K562 (cell line): ENCODE data around the gene OR2V2. TPM values are rescaled to one million over a fixed set of nuclear protein-coding genes. Genes with fewer than 3 reads are reported as not detected.

Source experiments
- ATAC-seq: fragments of 200-7000 bp; cut with Tn5 transposase; 3 replicates; pipeline ENCODE4 v1.9.1; 2020; ENCODE audit warnings: moderate library complexity
- BruUV-seq: library from RNA; stranded (reverse); fragments of 400-500 nt; replicated peaks from 2 replicates; lab custom pipeline; 2021; lab: Mats Ljungman, UMichigan
- CTCF ChIA-PET: fragments of 300-600 bp; formaldehyde crosslinking; extraction: SDS; loops from one replicate; lab custom pipeline; 2021; ENCODE audit warnings: low intra/inter-chr PET ratio; lab: Yijun Ruan, JAX
- POLR2A ChIA-PET: fragments of 300-600, 350-650 bp; sonication (Branson Sonifier 250); formaldehyde crosslinking; extraction: SDS; loops from one replicate; lab custom pipeline; 2021; ENCODE audit warnings: antibody characterized with exemption, inconsistent platforms; lab: Yijun Ruan, JAX
- DNase-seq, 4 experiments: peaks; one replicate each; pipeline versions ENCODE4 v3.0.0 to v3.0.0-alpha.2; 2011 to 2018; ENCODE audit warnings: low spot score in 3 of 4, mixed read lengths in 3 of 4; ENCODE audit errors: extremely low read depth in 1 of 4
- FAIRE-seq: peaks from 2 replicates; lab custom pipeline; 2011; peaks lifted over from hg19 to GRCh38; lab: Jason Lieb, UNC
- H2AFZ ChIP-seq: 2 replicates; pipeline ENCODE4 v1.6.0; 2011; ENCODE audit warnings: low read depth, low read length, control low read depth, inconsistent platforms
- H3K27ac ChIP-seq: fragments of 200-600 bp; 3 replicates; pipeline ENCODE4 v1.8.0; 2011; ENCODE audit warnings: low read depth, mild to moderate bottlenecking, control low read depth, inconsistent platforms, low read length, moderate library complexity, mixed read lengths; ENCODE audit errors: extremely low read depth
- H3K27me3 ChIP-seq, 2 experiments: fragments of 300-600 bp in 1 of 2; 2 replicates in 1 of 2; 3 replicates in 1 of 2; pipeline versions ENCODE4 v1.6.0 to v1.8.0; 2011; ENCODE audit warnings: inconsistent platforms in 2 of 2, low read length in 2 of 2, mild to moderate bottlenecking in 1 of 2, mixed read lengths in 1 of 2, moderate library complexity in 1 of 2; ENCODE audit not compliant: control insufficient read depth in 2 of 2, insufficient read depth in 2 of 2
- H3K36me3 ChIP-seq: fragments of 300-600 bp; 3 replicates; pipeline ENCODE4 v1.8.0; 2011; ENCODE audit warnings: mild to moderate bottlenecking, low read length, inconsistent platforms; ENCODE audit not compliant: control insufficient read depth, insufficient read depth
- H3K4me1 ChIP-seq, 2 experiments: fragments of 200-600 bp in 1 of 2; replicated peaks in 1 of 2; 2 replicates in 1 of 2; 3 replicates in 1 of 2; pipeline versions ENCODE4 v1.5.1 to v1.8.0; 2011; ENCODE audit warnings: inconsistent platforms in 2 of 2, low read length in 2 of 2, mild to moderate bottlenecking in 1 of 2, mixed read lengths in 1 of 2, moderate library complexity in 1 of 2; ENCODE audit not compliant: control insufficient read depth in 2 of 2, insufficient read depth in 2 of 2
- H3K4me2 ChIP-seq: 2 replicates; pipeline ENCODE4 v1.6.1; 2011; ENCODE audit warnings: low read length, control low read depth, inconsistent platforms, mixed read lengths; ENCODE audit not compliant: insufficient read depth
- H3K4me3 ChIP-seq: fragments of 200-600 bp; sonication (generic), shearing (Covaris generic); 2 replicates; pipeline ENCODE4 v1.5.1; 2016; ENCODE audit warnings: control low read depth, inconsistent platforms
- H3K79me2 ChIP-seq: fragments of 200-600 bp; 3 replicates; pipeline ENCODE4 v1.8.0; 2011; ENCODE audit warnings: low read length, inconsistent platforms; ENCODE audit not compliant: control insufficient read depth, insufficient read depth
- H3K9ac ChIP-seq, 2 experiments: 2 replicates each; pipeline versions ENCODE4 v1.6.0 to v1.6.1; 2011; ENCODE audit warnings: low read depth in 2 of 2, low read length in 2 of 2, control low read depth in 1 of 2, inconsistent platforms in 1 of 2, mild to moderate bottlenecking in 1 of 2, mixed read lengths in 1 of 2; ENCODE audit not compliant: insufficient read depth in 1 of 2
- H3K9me1 ChIP-seq: one replicate; pipeline ENCODE4 v1.6.0; 2011; ENCODE audit warnings: inconsistent platforms, mild to moderate bottlenecking, low read length, moderate library complexity; ENCODE audit not compliant: control insufficient read depth, insufficient read depth
- H3K9me3 ChIP-seq: replicated peaks from 2 replicates; pipeline ENCODE4 v1.5.1; 2011; ENCODE audit warnings: low read depth, low read length, inconsistent platforms; ENCODE audit not compliant: control insufficient read depth, insufficient read depth
- H4K20me1 ChIP-seq: replicated peaks from 2 replicates; pipeline ENCODE4 v1.6.1; 2011; ENCODE audit warnings: low read length, inconsistent platforms, mixed read lengths; ENCODE audit not compliant: control insufficient read depth, insufficient read depth
- FOSL1 ChIP-seq: fragments of 200-800 bp; sonication (Bioruptor generic); conservative IDR thresholded peaks from 2 replicates; pipeline ENCODE4 v1.6.1; 2016; ENCODE audit warnings: missing genetic modification characterization, missing compliant biosample characterization
- JUND ChIP-seq, 2 experiments: IDR thresholded peaks; 2 replicates in 1 of 2; 3 replicates in 1 of 2; pipeline ENCODE4 v1.6.1; 2011; ENCODE audit warnings: borderline replicate concordance in 2 of 2, low read depth in 2 of 2, low read length in 2 of 2, improper control_type of control experiment in 1 of 2, missing biosample characterization in 1 of 2, missing genetic modification characterization in 1 of 2, missing genetic modification reagents in 1 of 2
- KDM1A ChIP-seq, 2 experiments: fragments of 450-650 bp; IDR thresholded peaks; 2 replicates each; pipeline ENCODE4 v1.6.1; 2016; ENCODE audit warnings: mild to moderate bottlenecking in 2 of 2
- KLF1 ChIP-seq: fragments of 450-650 bp; IDR thresholded peaks from 2 replicates; pipeline ENCODE4 v1.6.1; 2016; ENCODE audit warnings: missing genetic modification characterization, missing compliant biosample characterization
- PHF21A ChIP-seq: fragments of 450-650 bp; IDR thresholded peaks from 2 replicates; pipeline ENCODE4 v1.6.1; 2017; ENCODE audit warnings: low read depth, borderline replicate concordance
- ZNF347 ChIP-seq: fragments of 450-650 bp; formaldehyde crosslinking; IDR thresholded peaks from 2 replicates; pipeline ENCODE4 v1.4.0; 2020; ENCODE audit warnings: low read depth, mild to moderate bottlenecking, moderate library complexity
- WGBS: fragments of 100-300 bp; shearing (Covaris generic); methylation state at CpG from one replicate; pipeline ENCODE4 v1.1.6; 2016; ENCODE audit warnings: low coverage, mixed read lengths; ENCODE audit not compliant: insufficient coverage; ENCODE audit errors: missing lambda C conversion rate; 5-methylcytosine and 5-hydroxymethylcytosine counted together
- in situ Hi-C: fragments of 300-500 bp; cut with MboI; formaldehyde crosslinking; loops from 4 replicates; pipeline ENCODE4 v1.15.0; 2018; ENCODE audit warnings: inconsistent platforms, mixed read lengths
- intact Hi-C: fragments of 100-400 bp; cut with micrococcal nuclease; formaldehyde crosslinking; loops from 2 replicates; pipeline ENCODE4 v1.14.2; 2022
- polyA plus RNA-seq, 8 experiments: library from polyadenylated mRNA; depleted of rRNA in 4 of 8; stranded (reverse) in 5 of 8; unstranded in 3 of 8; fragments of >200 nt; fragmentation: Nextera tagmentation in 2 of 8; fragmentation: Illumina TruSeq in 1 of 8; extraction: Ambion mirVana in 2 of 8; extraction: Trizol in 1 of 8; gene quantifications; 2 replicates each; pipeline versions ENCODE4 v1.2.1 to v1.2.3, GENCODE V29; 2011 to 2014; ENCODE audit warnings: inconsistent platforms in 1 of 8, missing spikeins in 1 of 8
- total RNA-seq, 7 experiments: library from RNA; depleted of rRNA in 6 of 7; stranded (reverse); fragments of >200 nt in 6 of 7; fragmentation: Illumina TruSeq in 2 of 7; extraction: Trizol in 2 of 7; gene quantifications; 2 replicates each; pipeline versions ENCODE4 v1.2.1 to v1.2.3, GENCODE V29; 2011 to 2021; ENCODE audit warnings: low replicate concordance in 1 of 7

Gene OR2V2
- total and polyA plus RNA-seq, 9 of the 15 experiments (the other 6 are each of a cell fraction or from before 2014, with no cell fraction given), result 0.01 TPM; not detected in 8

GRCh38 chr5:181199881-181200638, 52.7 kb downstream of the OR2V2 start (continued):
- 0 out of 2 replicates have a peak, but pooled peaks have one; percentile 42 for TF ChIP-seq PHF21A
- peak in 1 of 2 experiments; percentile 38; a peak in 1 of 4 replicates for TF ChIP-seq KDM1A (IDR thresholded peaks at IDR 0.05)
- TF ChIP-seq JUND (IDR thresholded peaks at IDR 0.05; ENCODE audit: borderline replicate concordance, low read depth, low read length), result peak; percentile 66; the same call in 1 of the 2 replicates
- TF ChIP-seq JUND (tag; IDR thresholded peaks at IDR 0.05; ENCODE audit: borderline replicate concordance, low read depth, low read length), result peak; percentile 55; the same call in 1 of the 3 replicates
- peak; percentile 55 for TF ChIP-seq FOSL1

GRCh38 chr5:181200816-181201215, 53.4 kb downstream of the OR2V2 start:
- no peak overlapping the region for H3K4me3 ChIP-seq
- H3K4me2 ChIP-seq, result no peak overlapping the region
- intact Hi-C loops, result no loop called here
- no peaks in the 10 kb centered on the region for H3K9me1 ChIP-seq
- ChIA-PET POLR2A (interaction anchor here (0.7 to 5.0 kb wide), 3 partner anchors 9 to 83 kb away, joined by 3 to 69 read pairs (median 4); no protein-coding TSS in a partner anchor), CTCF (no interaction called here)
- H3K27me3 ChIP-seq, result no peaks in the 10 kb centered on the region
- H4K20me1 ChIP-seq, result no peaks in the 10 kb centered on the region
- DNase-seq, result no peak
- H2AFZ ChIP-seq, result no peak overlapping the region
- H3K9ac ChIP-seq, result no peak overlapping the region
- H3K27ac ChIP-seq, result no peak overlapping the region
- H3K79me2 ChIP-seq, result no peaks in the 10 kb centered on the region
- 63% methylated on average over 4 of the region's 4 CpGs for WGBS
- TF ChIP-seq ZNF347 (CRISPR knock-in tag), result no peak
- 0 out of 2 replicates have a peak, but pooled peaks have one; percentile 10 for TF ChIP-seq KLF1 (tag)
- H3K9me3 ChIP-seq, result no peaks in the 10 kb centered on the region
- no peak for FAIRE-seq
- ATAC-seq, result no peak
- peaks cover 20 to 47% of the 10 kb centered on the region in 2 experiments; a peak in 4 of 5 replicates for H3K4me1 ChIP-seq
- no peaks in the 10 kb centered on the region for H3K36me3 ChIP-seq
- in situ Hi-C loops, result no loop called here
- no TSS peak for BruUV-seq
